ENCODE data around the gene STK32A. TPM values are rescaled to one million over a fixed set of nuclear protein-coding genes. Genes with fewer than 3 reads are reported as not detected.

STK32A gene
- total and polyA plus RNA-seq, 9 of the 15 experiments (the other 6 are each of a cell fraction or from before 2014, with no cell fraction given) = not detected

GRCh38 chr5:147371290-147371689 is 136.5 kb downstream of the STK32A start (continued):
- TF ChIP-seq MGA (IDR thresholded peaks at IDR 0.05) = no peak
- TF ChIP-seq TRIM24 (IDR thresholded peaks at IDR 0.05) = no peak
- TF ChIP-seq ZBTB1 (CRISPR knock-in tag; IDR thresholded peaks at IDR 0.05; ENCODE audit: borderline replicate concordance, low read depth) = no peak
